Sigmoid colon (tissue), 4 donors: Measurements from ENCODE around the gene PKP1.

ENCODE experiments used
- CTCF ChIP-seq, 4 experiments: fragments of 450-650 bp in 3 of 4; fragments of 200-600 bp in 1 of 4; IDR thresholded peaks; one replicate each; pipeline ENCODE4 v1.5.1; 2016 to 2019; ENCODE audit warnings: antibody characterized with exemption in 4 of 4, mild to moderate bottlenecking in 3 of 4, moderate library complexity in 2 of 4
- EP300 ChIP-seq, 4 donors: sonication (generic); formaldehyde crosslinking; IDR thresholded peaks; one replicate each; pipeline ENCODE4 v1.6.1; 2017; ENCODE audit warnings: antibody characterized with exemption in 4 of 4
- POLR2A ChIP-seq, 2 donors: fragments of 450-650 bp; IDR thresholded peaks; one replicate each; pipeline ENCODE4 v1.6.1; 2016; ENCODE audit warnings: antibody characterized with exemption in 2 of 2, mild to moderate bottlenecking in 2 of 2, moderate library complexity in 2 of 2
- POLR2AphosphoS5 ChIP-seq, 4 donors: sonication (generic); formaldehyde crosslinking; IDR thresholded peaks; one replicate each; pipeline ENCODE4 v1.6.1; 2017; ENCODE audit warnings: antibody characterized with exemption in 4 of 4

DNA sequence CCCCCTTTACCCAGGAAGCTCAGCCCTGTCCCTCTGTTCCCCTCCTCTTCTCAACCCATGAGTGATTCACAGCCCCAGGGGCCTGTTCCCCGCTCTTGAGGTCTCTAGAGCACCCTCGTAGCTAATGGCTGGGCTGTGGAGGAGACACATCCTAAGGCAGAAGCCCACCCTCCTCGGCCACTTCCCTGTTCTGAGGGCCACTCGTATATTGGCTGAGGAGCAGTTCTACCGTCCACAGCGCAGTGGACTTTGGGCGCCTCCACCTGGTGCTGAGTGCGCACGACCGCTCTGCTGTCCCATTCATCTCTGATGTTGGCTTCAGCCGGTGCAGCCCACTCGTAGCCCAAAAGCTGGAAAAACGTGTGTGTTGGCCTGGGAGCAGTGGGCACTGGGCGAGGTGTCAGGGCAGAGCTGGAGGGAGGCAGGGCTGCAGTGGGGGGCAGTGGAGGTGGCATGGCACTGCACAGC, 24.5 kb upstream of the PKP1 start:
- no peak for TF ChIP-seq CTCF (IDR thresholded peaks at IDR 0.05)
- TF ChIP-seq EP300 (IDR thresholded peaks at IDR 0.05) = no peak
- TF ChIP-seq POLR2A (IDR thresholded peaks at IDR 0.05) = no peak
- TF ChIP-seq POLR2AphosphoS5 (IDR thresholded peaks at IDR 0.05) = no peak
